ENCODE results near the gene RBM12.

The RBM12 gene

GRCh38 chr20:35651958-35652357 lies 12.7 kb downstream of the RBM12 start:
- H3K4me3 ChIP-seq (ENCODE audit: low read depth, low read length) = no peak overlapping the region
- no peak for TF ChIP-seq CTCF (IDR thresholded peaks at IDR 0.05; ENCODE audit: insufficient read depth, low read depth, low read length, missing control alignments)
- no peak for DNase-seq (ENCODE audit: low read depth)

- no peak for TF ChIP-seq CTCF (IDR thresholded peaks at IDR 0.05; ENCODE audit: insufficient read depth, low read depth, low read length, missing control alignments)
- no peak for DNase-seq (ENCODE audit: low read depth)
- no peak overlapping the region for H3K4me3 ChIP-seq (ENCODE audit: low read depth, low read length)
Observed at GRCh38 chr20:35650632-35651031, 14.1 kb downstream of the RBM12 start.

- DNase-seq (ENCODE audit: low read depth) = no peak
- TF ChIP-seq CTCF (IDR thresholded peaks at IDR 0.05; ENCODE audit: insufficient read depth, low read depth, low read length, missing control alignments) = no peak
- H3K4me3 ChIP-seq (ENCODE audit: low read depth, low read length) = no peak overlapping the region
Observed at GRCh38 chr20:35648836-35649235, 15.9 kb downstream of the RBM12 start.

- H3K4me3 ChIP-seq (ENCODE audit: low read depth, low read length) = no peak overlapping the region
- no peak for DNase-seq (ENCODE audit: low read depth)
- TF ChIP-seq CTCF (IDR thresholded peaks at IDR 0.05; ENCODE audit: insufficient read depth, low read depth, low read length, missing control alignments) = no peak
Observed at GRCh38 chr20:35644806-35645205, 19.9 kb downstream of the RBM12 start.

- DNase-seq (ENCODE audit: low read depth) = no peak
Observed at GRCh38 chr20:35643045-35643444, 21.7 kb downstream of the RBM12 start.

GRCh38 chr20:35641743-35642142 lies 23.0 kb downstream of the RBM12 start:
- DNase-seq (ENCODE audit: low read depth) = no peak
- no peak overlapping the region for H3K4me3 ChIP-seq (ENCODE audit: low read depth, low read length)
- TF ChIP-seq CTCF (IDR thresholded peaks at IDR 0.05; ENCODE audit: insufficient read depth, low read depth, low read length, missing control alignments) = no peak

More at GRCh38 chr20:35643045-35643444, 21.7 kb downstream of the RBM12 start:
- H3K4me3 ChIP-seq (ENCODE audit: low read depth, low read length) = no peak overlapping the region
- no peak for TF ChIP-seq CTCF (IDR thresholded peaks at IDR 0.05; ENCODE audit: insufficient read depth, low read depth, low read length, missing control alignments)

- no peak overlapping the region for H3K4me3 ChIP-seq (ENCODE audit: low read depth, low read length)
- DNase-seq (ENCODE audit: low read depth) = no peak
- TF ChIP-seq CTCF (IDR thresholded peaks at IDR 0.05; ENCODE audit: insufficient read depth, low read depth, low read length, missing control alignments) = no peak
Observed at GRCh38 chr20:35640724-35641123, 24.0 kb downstream of the RBM12 start.

Data from GM12865 (cell line).